Measurements from ENCODE around the gene RUNX1.
"Not testable (repeated sequence)": the region's sequence is repeated elsewhere in the genome, so short reads cannot be mapped to it uniquely, and the experiment has no call there.

Gene RUNX1

GRCh38 chr21:34817821-34818661, 231.1 kb downstream of the RUNX1 start:
- DNase-seq = no peak

- no peak for DNase-seq
These were observed 233.0 kb downstream of the RUNX1 start for GRCh38 chr21:34815831-34816705.

DNA sequence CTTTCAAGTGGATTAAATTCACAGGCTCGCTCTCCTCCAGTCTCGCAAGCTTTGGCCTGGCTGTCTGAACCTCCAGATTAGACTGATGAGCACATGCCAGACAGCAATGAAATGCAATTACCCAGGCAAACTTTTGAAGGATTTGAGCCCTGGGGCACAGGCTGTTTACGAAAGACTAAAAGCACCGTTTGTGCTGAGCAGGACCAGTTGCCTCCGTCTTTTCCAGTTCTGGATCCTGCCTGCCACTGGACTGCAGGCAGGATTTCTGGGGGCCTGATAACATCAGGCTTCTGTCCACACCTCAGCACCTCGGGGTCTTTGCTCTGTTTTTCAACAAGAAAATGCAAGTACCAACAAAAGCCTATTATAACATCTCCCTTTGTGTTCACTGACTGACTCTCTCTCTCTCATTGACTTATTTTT, 234.6 kb downstream of the RUNX1 start:
- no peak for DNase-seq

GRCh38 chr21:34813266-34813894, 235.7 kb downstream of the RUNX1 start:
- no peak for DNase-seq

DNA sequence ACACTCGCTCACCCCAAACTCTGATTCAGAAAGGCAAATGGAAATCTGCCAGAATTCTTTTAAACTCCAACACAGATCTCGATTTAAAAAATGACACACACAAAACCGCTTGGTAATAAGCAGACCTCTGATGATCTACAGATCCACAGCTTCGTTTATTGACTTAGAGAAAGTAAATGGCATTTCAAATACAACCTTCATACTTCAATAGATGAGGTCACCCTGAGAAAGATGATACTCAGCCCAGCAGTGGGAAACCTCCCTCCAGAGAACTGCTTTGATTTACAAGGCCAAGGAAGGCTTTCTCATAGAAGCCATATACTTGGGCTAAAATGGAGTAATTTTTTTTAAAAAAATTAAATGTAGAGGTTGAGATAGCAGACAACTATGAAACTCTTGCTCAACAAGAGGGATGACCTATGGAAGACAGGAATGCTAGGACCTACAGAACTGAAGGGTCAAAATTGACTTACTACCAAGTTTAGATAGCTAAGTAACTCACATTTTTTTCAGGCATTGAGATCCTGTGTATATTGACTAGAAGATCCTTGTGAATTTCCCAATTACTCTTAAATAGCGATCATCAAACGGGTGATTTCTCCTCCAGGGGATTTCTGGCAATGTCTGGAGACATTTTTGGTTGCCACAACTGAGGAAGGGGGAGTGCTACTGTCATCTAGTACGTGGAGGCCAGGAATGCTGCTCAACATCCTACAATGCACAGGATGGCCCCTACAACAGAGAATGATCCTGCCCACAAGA, 236.4 kb downstream of the RUNX1 start:
- no peak for DNase-seq

- DNase-seq = no peak
These were observed 237.7 kb downstream of the RUNX1 start for GRCh38 chr21:34811368-34811767.

DNA sequence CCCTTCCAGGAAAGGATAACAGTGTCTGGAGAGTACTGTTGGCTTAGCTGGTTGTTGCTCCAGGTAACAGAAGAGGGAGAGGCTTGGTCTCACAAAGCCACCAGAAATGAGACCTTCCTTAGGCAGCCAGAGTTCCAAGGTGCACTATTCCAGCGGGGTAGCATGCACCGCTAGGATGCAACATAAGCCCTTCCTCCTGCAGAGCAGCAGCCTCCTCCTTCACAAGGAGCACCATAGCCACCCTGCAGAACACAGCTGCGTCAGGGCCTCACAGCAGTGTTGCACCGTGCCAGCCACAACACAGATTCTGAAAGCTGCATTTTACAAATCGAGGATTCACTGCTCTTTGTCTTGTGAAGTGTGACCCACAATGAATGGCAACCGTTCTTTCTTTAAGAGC, 238.3 kb downstream of the RUNX1 start:
- DNase-seq = no peak

GRCh38 chr21:34809822-34810221, 239.3 kb downstream of the RUNX1 start:
- DNase-seq = no peak

DNA sequence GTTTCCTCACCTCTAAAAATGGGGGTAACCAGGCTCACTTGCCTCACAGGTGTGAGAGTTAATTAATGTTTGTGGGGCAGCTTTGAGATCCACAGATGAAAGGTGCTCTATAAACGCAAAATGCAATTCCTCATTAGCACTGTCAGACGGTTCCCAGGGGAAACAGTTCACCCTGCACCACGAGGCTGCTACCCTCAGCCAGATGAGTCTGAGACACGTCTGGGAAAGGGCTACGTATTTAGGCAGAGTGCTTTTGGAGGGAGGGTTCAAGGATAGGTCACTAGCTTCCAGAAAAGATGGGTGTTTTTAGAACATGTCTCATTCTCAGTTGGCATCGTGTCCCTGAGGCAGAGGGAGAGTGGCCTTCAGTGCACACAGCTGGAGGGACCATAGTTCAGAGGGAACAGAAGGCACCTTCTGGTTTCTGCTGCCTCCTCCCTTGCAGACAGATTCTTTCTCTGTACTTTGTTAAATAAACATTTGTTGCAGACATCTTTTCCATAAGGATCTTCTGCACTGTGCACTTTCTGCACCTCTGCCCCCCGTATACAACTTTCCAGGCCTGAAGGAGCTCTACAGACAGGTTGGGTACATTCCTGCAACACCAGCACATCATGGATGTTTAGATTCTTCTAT, 240.4 kb downstream of the RUNX1 start:
- DNase-seq = no peak

DNA sequence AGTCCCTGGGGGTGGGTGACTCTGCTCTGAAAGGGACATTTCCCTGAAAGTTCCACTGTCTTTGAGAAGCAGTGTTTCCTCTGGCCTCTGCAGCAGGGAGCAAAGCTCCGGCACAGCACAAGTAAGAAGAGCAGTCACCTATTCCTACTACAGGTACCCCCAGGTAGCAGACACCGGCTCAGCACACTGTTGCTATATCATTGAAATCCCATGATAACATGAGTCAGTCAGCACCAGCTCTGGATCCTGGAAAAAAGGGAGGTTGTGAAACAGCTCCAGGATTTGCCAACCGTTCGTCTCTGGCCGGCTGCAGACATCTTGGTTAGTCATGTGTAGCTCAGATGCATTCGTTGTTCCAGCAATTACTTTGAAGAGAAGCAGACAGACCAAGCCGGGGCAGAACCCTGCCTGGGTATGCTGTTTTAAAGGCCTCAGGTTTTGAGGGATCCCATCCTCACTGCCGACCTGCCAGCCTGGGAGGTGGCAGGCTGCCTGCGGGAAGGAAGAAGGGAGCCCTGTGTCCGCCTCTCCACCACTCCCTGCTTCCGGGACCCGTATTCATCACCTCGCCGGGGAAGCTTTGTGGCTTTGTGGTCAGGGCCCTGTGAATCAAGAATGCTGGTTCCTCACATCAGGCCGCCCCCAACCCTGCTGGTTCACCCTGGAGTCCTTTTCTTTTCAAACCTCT, 241.1 kb downstream of the RUNX1 start:
- peak; percentile 55 for DNase-seq

- peak; percentile 68 for DNase-seq
These were observed 241.8 kb downstream of the RUNX1 start for GRCh38 chr21:34807146-34807880.

GRCh38 chr21:34806423-34806822, 242.7 kb downstream of the RUNX1 start:
- DNase-seq = no peak

DNA sequence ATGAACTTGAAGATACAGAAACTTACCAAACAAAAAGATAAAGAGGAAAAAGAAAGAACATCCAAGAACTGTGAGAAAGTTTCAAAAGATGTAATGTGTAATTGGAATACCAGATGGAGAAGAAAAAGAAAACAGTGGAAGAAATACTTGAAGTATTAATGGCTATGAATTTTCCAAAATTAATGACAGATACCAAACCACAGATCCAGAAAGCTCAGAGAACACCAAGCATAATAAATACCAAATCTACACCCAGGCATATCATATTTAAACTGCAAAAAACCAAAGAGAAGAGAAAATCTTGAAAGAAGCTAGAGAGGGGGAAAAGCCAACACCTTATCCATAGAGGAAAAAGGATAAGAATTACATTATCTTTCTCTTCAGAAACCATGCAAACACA, 243.9 kb downstream of the RUNX1 start:
- DNase-seq = no peak

- not testable (repeated sequence) for DNase-seq
These were observed 244.5 kb downstream of the RUNX1 start for GRCh38 chr21:34804584-34804983.

DNA sequence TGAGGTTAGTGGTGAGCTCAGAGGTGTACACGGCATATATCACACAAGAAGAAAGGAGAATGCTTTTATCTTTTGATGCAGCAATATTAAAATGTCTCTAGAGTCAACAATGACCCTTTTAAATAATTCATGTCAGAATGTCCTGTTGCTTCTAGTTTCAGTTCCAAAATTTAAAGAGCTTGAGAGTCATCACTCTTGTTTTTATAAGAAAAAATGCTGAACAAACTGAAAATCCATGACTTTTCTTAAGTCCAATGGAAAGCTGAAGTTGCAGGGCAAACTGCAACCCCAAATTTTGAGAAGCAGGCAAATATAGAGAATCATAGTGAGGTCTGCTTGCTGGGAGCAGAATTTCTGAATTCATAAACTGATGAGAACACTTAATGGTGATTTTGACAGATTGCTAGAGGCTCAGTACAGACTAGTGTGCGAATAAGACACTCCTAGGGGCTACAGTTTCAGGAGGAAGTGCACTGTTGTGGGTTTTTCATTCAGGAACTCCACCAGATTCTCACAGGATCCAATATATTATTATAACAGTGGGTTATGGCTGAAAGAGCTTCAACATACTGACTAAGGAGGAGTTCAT, 245.2 kb downstream of the RUNX1 start:
- DNase-seq = no peak

GRCh38 chr21:34802180-34802899, 246.8 kb downstream of the RUNX1 start:
- no peak for DNase-seq

DNA sequence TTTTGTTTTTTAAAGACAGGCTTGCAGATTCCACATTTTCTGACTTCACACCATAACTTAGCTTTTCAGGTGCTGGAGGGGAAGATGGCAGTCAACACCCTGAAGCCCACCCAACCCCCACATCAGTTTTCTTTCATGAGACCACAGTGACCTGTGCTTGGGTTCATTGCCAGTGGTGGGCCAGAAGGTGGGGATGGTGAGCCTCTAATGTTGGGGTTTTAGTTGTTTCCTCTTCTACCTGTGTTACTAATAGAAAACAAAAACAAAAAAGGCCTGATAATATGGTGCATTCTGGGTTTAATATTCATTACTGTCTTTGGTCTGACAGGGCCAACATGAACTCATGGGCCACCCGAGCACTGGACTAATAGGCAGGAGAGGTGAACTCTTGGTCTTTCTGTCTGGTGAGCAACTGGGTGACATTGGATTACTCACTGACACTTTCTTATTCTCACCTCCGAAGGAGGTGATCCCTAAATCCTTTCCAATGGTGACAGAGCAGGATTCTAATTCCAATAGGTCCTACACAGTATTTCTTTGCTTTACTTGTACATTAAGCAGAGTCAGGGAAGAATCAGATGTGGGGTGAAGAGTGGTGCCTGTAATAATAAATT, 247.5 kb downstream of the RUNX1 start:
- DNase-seq = peak; percentile 26

DNA sequence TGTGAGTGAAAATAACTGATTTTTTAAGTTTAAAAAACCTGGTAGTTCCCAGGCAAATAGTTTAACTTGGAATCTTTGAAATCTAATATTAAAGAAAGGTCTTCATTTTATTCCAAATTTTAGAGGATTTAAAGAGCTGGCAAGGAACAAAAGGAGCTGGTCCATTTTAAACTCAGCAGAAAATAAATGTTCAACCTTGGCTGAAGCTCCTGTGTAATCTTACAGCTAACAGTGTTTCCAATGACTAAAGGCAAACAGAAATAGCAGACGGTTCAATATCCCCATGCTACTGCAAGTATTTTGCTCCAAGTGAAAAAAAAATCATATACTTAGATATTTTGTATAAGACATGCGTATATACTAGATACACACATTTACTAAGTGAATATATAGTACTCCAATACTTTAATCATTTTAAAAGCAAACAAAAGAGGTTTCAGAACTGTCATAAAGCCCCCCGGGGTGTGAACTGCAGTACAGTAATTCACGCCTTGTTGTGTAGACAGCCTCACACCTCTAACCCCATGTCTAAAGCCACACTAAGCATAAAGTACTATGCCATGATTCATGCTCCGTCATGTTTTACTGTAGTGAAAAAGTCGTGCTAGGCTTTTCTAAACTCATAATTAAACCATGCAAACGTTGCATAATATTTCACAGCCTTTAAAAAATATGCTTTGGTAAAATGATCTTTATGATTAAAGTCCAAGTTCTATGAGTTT, 248.1 kb downstream of the RUNX1 start:
- no peak for DNase-seq

DNA sequence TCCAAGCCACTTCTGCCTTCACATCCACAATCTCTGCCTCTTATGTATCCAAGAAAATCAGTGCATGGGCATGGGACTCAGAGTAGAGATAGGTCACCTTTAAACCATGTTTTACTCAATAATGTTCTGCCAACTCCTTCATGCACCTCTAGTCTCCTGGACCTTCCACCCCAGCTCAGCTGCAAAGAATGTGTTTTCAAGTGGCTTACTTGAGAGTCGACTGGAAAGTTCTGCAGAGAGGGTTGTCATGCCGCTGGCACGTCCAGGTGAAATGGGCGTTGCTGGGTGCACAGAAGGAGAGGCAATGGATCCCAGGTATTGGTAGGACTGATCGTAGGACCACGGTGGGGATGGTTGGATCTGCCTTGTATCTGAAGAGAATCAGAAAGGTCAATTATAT, 250.0 kb downstream of the RUNX1 start:
- no peak for DNase-seq
